Activated CD8-positive, alpha-beta memory T cell treated with anti-CD3 and anti-CD28 coated beads, Interleukin-2, amount 50 U/mL, for 1 hour (primary cell): ENCODE results near the gene TAF6L.
"Not testable (repeated sequence)": the region's sequence is repeated elsewhere in the genome, so short reads cannot be mapped to it uniquely, and the experiment has no call there.

ENCODE experiments used
- DNase-seq: peaks from one replicate; pipeline ENCODE4 v3.0.0-alpha.2; 2020; ENCODE audit errors: extremely low read depth

The TAF6L gene

DNA sequence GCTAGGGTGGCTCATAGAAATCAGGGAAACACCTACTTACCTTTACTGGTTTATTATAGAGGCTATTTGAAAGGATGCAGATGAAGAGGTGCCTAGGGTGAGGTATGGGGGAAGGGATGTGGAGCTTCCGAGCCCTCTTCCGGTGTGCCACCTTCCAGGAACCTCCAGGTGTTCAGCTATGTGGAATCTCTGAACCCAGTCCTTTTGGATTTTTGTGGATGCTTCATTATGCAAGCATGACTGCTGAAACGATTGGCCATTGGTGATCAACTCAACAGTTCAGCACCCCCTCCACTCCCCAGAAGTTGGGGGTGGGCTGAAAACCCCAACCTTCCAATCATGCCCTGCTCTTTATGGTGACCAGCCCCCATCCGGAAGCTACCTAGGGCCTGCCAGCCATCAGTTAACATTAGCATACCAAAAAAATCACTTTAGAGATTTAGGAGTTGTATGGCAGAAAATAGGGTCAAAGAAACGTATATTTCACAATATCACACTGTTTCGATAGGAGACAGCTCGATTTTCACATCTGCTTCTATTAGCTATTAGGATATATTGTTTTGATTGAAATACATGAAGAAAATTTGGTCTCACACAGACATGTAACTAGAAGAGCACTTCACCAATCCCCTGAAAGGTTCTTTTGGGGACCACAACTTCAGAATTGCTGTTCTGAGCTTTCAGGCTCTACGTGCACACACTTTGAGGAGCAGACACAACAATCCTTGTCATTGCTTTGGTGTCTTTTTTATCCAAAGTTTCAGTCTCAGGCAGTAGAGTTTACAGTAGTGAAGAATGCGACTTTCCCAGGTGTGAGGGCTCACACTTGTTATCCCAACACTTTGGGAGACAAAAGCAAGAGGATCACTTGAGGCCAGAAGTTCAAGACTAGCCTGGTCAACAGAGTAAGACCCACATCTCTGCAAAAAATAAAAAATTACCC, 13.1 kb upstream of the TAF6L start:
- no peak for DNase-seq

- DNase-seq = not testable (repeated sequence)
Measured at GRCh38 chr11:62760867-62761227, 10.3 kb upstream of the TAF6L start.

DNA sequence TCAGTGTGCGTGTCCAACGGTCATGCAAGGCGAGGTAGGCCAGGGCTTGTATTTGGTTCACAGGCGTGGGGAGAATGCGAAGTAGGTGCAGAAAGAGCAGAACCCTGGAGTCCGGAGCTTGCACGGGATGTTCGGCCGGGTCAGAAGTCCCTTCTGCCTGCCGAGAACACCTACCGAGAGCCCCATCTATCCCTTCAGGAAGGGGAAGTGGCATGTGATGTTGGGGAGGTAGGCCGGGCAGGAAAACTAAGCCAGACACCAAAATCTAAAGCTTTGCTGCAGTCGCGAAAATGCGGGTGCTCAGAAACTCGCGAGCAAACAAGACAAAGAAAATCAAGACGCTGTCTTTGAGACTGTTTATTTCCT, 435 bp upstream of the TAF6L start:
- no peak for DNase-seq

DNA sequence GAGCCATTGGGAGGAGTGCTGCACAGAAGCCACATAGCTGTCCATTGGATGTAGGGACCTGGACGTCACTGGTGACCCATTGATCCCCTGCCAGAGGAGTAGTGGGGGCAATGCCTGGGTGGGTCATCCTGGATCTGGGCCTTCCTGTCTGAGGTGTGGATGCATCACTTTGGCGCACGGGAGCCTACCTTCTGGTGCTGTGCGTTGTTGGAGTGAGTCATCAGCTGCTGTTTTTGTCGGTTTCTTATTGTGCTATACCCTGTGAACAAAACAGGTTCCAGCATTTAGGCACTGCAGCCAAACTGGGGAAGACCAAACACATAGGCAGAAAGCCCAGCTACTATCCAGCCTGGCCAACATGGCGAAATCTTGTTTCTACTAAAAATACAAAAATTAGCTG, 3.2 kb downstream of the TAF6L start:
- DNase-seq = no peak

DNA sequence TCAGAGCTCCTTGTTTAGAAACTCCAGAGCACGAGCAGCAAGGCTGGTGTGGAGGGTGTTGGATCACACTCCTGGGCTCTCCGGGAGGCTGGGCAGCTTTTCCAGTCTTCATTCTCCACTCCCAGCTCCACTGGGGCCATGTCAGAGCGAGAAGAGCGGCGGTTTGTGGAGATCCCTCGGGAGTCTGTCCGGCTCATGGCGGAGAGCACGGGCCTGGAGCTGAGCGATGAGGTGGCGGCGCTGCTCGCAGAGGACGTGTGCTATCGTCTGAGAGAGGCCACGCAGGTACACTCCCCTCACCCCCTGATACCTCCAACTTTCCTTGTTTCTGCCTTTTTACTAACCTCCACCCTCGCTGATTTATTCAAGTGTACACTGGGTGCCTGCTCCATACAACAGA, 4.5 kb downstream of the TAF6L start:
- no peak for DNase-seq

DNA sequence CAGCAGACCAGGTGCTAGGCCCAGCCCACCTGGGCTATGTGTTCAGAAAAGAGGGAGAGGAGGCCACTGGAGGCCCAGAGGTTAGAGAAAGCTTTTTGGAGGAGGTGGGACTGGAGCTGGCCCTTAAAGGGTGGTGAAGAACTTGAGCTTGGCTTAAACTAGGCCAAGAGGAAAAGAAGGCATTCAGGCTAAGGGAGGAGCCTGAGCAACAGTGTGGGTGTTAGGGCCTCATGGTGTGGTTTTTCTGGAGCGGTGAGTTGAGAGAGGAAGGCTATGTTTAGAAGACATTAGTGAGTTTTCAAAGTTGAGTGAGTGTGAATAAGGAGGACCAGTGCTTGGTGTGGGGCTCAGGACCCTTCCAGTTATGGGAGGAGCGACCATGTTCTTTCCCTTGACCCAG, 6.2 kb downstream of the TAF6L start:
- DNase-seq = no peak

GRCh38 chr11:62778441-62778840, 7.2 kb downstream of the TAF6L start:
- DNase-seq = no peak

DNA sequence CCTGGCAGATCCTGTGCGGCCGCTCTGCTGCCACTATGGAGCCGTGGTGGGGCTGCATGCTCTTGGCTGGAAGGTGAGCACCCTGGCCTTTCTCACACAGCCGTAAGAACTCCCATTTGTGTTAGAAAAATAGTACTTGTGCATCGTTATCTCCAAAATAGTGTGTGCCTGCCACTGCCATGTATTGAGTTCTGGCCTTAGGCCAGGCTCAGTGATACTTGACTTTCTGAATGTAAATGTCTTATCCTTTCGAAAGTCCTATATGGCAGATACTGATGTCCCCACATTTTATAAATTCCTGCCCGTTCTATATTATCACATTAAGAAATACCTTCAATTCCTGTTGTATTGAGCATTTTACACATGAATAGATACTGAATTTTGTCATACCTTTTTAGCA, 11.6 kb downstream of the TAF6L start:
- no peak for DNase-seq

DNA sequence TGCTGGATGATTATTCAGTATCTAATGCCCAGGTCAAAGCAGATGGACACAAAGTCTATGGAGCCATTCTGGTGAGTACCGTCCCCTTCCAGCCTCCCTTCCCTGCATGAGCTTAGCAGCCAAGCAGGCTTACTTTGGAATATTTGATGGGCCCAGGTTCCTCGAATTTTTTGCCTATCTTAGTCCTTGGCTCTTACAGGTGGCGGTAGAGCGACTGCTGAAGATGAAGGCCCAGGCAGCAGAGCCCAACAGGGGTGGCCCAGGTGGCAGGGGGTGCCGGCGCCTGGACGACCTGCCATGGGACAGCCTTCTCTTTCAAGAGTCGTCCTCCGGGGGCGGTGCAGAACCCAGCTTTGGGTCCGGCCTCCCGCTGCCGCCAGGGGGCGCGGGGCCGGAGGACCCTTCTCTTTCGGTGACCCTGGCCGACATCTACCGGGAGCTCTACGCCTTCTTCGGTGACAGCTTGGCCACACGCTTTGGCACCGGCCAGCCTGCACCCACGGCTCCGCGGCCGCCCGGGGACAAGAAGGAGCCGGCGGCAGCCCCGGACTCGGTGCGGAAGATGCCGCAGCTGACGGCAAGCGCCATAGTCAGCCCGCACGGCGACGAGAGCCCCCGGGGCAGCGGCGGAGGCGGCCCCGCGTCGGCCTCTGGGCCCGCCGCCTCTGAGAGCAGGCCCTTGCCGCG, 15.3 kb downstream of the TAF6L start:
- no peak for DNase-seq

DNA sequence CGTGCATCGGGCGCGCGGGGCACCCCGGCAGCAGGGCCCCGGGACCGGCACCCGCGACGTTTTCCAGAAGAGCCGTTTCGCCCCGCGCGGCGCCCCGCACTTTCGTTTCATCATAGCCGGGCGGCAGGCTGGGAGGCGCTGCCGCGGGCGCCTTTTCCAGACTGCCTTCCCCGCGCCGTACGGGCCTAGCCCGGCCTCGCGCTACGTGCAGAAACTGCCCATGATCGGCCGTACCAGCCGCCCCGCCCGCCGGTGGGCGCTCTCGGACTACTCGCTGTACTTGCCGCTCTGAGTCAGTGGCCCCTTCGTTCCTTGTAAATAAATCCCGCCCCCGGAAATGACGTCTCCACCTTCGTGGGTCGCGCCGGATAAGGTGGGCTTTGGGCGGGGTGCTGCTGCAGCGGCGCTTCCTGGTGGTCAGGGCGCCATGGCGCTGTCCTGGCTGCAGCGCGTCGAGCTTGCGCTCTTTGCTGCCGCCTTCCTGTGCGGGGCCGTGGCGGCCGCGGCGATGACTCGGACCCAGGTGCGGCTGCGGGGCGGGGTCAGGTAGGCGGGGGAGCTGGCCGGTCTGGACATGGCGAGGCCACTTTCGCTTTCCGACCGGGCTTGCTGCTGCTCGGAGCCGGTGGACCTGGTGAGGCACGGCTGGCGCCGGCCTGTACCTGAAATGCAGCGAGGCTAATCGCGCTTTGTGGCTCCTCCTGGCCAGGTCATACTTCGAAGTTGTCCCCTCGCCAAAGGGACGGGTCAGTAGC, 16.0 kb downstream of the TAF6L start, which contains the start of gene TMEM179B:
TSS of gene TMEM179B (plus strand) at position 398 of the 755 bp plus-strand sequence. CDS start at position 428, 30 bp downstream.
- DNase-seq = peak; percentile 100

- DNase-seq = no peak
Measured at GRCh38 chr11:62788991-62789390, 17.8 kb downstream of the TAF6L start.

DNA sequence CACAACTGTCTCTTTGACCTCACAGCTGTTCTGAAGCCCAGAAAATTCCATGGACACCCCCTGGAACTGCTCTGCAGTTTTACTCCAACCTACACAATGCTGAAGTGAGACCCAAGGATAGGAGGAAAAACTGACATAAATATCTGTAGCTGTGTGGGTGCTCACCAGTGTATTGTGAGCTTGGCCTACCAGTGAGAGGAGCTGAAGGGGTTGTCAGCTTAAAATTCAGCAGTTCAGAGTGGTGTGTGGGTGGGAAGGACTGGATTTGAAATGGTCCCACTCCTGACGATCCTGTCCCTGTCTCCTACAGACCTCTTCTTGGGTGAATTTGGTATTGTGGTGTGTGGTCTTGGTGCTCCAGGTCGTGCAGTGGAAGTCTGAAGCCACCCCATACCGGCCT, 18.4 kb downstream of the TAF6L start:
- no peak for DNase-seq

DNA sequence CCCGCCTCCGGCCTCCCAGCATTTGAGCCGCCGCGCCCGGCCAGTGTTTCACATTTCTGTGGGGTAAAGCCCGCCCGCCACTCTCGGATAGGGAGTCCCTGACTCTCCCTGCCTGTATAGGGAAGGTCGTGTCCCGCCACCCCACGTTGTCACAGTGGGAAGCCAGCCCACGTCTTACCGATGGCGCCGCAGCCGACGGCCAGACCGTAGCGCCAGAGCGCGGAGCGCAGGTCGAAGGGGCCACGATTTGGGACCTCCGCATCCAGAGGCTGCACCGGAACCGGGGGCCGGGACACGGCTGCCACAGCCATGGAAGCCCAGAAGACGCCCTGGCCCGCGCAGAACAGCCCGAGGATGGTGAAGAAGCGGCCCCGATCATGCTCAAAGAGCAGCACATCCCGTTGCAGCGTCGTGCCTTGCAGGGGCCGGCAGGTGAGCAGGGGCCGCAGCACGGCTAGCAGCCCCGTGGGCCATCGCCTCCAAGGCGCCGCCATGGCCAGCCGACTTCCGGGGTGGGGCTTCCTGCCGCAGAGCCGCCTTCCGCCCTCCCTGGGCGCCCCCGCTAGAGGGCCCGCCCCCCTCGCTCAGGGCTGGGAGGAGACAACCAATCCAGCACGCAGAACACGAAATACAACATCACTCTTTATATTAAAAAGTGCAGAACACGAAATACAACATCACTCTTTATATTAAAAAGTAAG, 20.5 kb downstream of the TAF6L start, which contains the start of gene TMEM223:
TSS of gene TMEM223 (minus strand) at position 506 of the 701 bp plus-strand sequence. CDS start at position 494, 12 bp downstream.
- peak; percentile 62 for DNase-seq

GRCh38 chr11:62792202-62792575, 21.0 kb downstream of the TAF6L start:
- no peak for DNase-seq

- DNase-seq = no peak
Measured at GRCh38 chr11:62794201-62794775, 23.1 kb downstream of the TAF6L start.

GRCh38 chr11:62796281-62796680, 25.1 kb downstream of the TAF6L start:
- no peak for DNase-seq

GRCh38 chr11:62799486-62799885, 28.3 kb downstream of the TAF6L start:
- no peak for DNase-seq

DNA sequence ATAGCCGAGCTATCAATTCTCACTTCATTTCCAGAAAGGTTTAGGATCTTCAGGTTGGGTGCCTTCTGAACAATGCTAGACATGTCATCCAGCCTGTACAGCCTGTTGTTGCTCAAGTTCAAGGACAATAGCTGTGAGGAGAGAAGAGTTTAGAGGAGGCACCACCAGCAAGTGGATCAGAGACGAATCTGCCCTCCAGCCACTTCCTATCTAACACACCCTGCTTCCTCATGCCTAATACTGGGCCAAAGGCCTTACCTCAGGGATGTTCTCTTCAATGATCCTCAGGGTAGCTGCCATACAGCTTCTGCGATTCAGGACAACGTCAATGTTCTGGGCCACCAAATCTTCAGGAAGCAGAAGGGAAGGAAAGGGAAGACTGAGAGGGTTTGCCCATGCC, 29.9 kb downstream of the TAF6L start:
- DNase-seq = no peak

GRCh38 chr11:62804310-62805075, 33.3 kb downstream of the TAF6L start:
- DNase-seq = no peak

- DNase-seq = peak; percentile 90
Measured at GRCh38 chr11:62805076-62805892, 34.1 kb downstream of the TAF6L start, which contains the start of gene NXF1. Gene NXF1 (minus strand): TSS chr11:62805440. CDS start chr11:62805356, 84 bp downstream.
